NOMO-1 (cell line): Measurements from ENCODE around the gene CSPG5.

ENCODE experiments used
- DNase-seq, 2 experiments: peaks; one replicate each; lab custom pipeline; 2025; ENCODE audit not compliant: unreplicated experiment in 2 of 2; lab: John Stamatoyannopoulos, UW

Gene CSPG5

GRCh38 chr3:47541583-47542108 is 37.0 kb downstream of the CSPG5 start:
- DNase-seq, result no peak

- DNase-seq, result no peak
These were observed 38.4 kb downstream of the CSPG5 start for GRCh38 chr3:47540281-47540680.

GRCh38 chr3:47536967-47537366 is 41.7 kb downstream of the CSPG5 start:
- no peak for DNase-seq

GRCh38 chr3:47536221-47536891 is 42.3 kb downstream of the CSPG5 start:
- no peak for DNase-seq

- DNase-seq, result no peak
These were observed 44.6 kb downstream of the CSPG5 start for GRCh38 chr3:47533996-47534454.

GRCh38 chr3:47533481-47533880 is 45.2 kb downstream of the CSPG5 start:
- no peak for DNase-seq

- no peak for DNase-seq
These were observed 50.5 kb downstream of the CSPG5 start for GRCh38 chr3:47527952-47528725.

GRCh38 chr3:47525617-47526016 is 53.0 kb downstream of the CSPG5 start:
- DNase-seq, result no peak

- DNase-seq, result no peak
These were observed 55.2 kb downstream of the CSPG5 start for GRCh38 chr3:47523310-47524073.

- DNase-seq, result peak; percentile 82 to 88
These were observed 56.3 kb downstream of the CSPG5 start for GRCh38 chr3:47522082-47522987.

- no peak for DNase-seq
These were observed 57.9 kb downstream of the CSPG5 start for GRCh38 chr3:47520756-47521155.

GRCh38 chr3:47517937-47518336 is 60.7 kb downstream of the CSPG5 start:
- no peak for DNase-seq

- DNase-seq, result no peak
These were observed 62.8 kb downstream of the CSPG5 start for GRCh38 chr3:47515864-47516319.

- no peak for DNase-seq
These were observed 63.6 kb downstream of the CSPG5 start for GRCh38 chr3:47515100-47515499.

- DNase-seq, result peak; percentile 94 to 97
These were observed 65.3 kb downstream of the CSPG5 start, which contains the start of gene ELP6 for GRCh38 chr3:47513125-47513929. Gene ELP6 (minus strand): TSS chr3:47513712. CDS start chr3:47513590, 122 bp downstream.

- DNase-seq, result peak; percentile 15 to 26
These were observed 66.1 kb downstream of the CSPG5 start for GRCh38 chr3:47512416-47513124.
